H1 (cell line): ENCODE data around the gene STXBP4. TPM values are rescaled to one million over a fixed set of nuclear protein-coding genes. Genes with fewer than 3 reads are reported as not detected.

Experiments
- E2F6 ChIP-seq: IDR thresholded peaks from 2 replicates; pipeline ENCODE4 v1.6.1; 2012; ENCODE audit warnings: inconsistent platforms
- polyA plus RNA-seq, 7 experiments: library from polyadenylated mRNA; depleted of rRNA in 3 of 7; stranded (reverse) in 5 of 7; unstranded in 2 of 7; fragments of >200 nt in 5 of 7; fragments of 200-250 nt in 2 of 7; gene quantifications; 1 replicate in 5 of 7; 2 replicates in 1 of 7; 4 replicates in 1 of 7; pipeline versions ENCODE4 v1.2.1 to v1.2.3, GENCODE V29; 2011 to 2013; ENCODE audit warnings: missing spikeins in 2 of 7, mixed read lengths in 2 of 7
- total RNA-seq: library from RNA; stranded (reverse); fragmentation: NEBNext Ultra II Directional; extraction: Animal tissue kit (Norgen Biotek cat#: 25700); gene quantifications from 2 replicates; pipeline ENCODE4 v1.2.1, GENCODE V29; 2021

The STXBP4 gene
- total and polyA plus RNA-seq, 2 of the 8 experiments (the other 6 are each of a cell fraction or from before 2014, with no cell fraction given), result 3.2 to 18.5 TPM

- no peak for TF ChIP-seq E2F6
These were observed 72.0 kb downstream of the STXBP4 start (continued) for GRCh38 chr17:55040611-55041010.
